NT2/D1 (cell line): ENCODE measurements around the gene KCTD8.

Experiments
- YY1 ChIP-seq: IDR thresholded peaks from 2 replicates; pipeline ENCODE4 v1.6.1; 2011; ENCODE audit not compliant: insufficient read length, insufficient read depth
- ZNF274 ChIP-seq: IDR thresholded peaks from 2 replicates; pipeline ENCODE4 v1.6.1; 2011; ENCODE audit warnings: mild to moderate bottlenecking, low read depth, low read length

DNA sequence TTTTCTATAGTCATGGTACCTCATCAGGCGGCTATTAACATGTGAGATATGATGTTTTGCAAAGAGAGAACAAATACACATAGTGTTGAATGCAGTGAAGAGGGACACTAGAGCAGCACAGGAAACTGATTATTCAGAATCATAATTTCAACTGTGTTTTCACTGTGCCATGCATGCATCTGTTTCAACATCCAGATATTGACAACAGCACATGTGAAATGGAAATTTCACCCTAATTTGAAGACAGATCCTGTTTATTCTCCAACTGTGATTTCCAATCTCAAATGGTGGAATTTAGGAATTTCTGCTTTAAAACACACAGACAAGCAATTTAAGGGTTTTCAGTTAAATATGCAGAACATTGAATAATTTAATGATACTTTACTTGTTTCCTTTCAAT, 288.6 kb downstream of the KCTD8 start:
- no peak for TF ChIP-seq YY1
- no peak for TF ChIP-seq ZNF274
